ENCODE results near the gene TBXA2R.
"Not testable (repeated sequence)": the region's sequence is repeated elsewhere in the genome, so short reads cannot be mapped to it uniquely, and the experiment has no call there.

TBXA2R gene

DNA sequence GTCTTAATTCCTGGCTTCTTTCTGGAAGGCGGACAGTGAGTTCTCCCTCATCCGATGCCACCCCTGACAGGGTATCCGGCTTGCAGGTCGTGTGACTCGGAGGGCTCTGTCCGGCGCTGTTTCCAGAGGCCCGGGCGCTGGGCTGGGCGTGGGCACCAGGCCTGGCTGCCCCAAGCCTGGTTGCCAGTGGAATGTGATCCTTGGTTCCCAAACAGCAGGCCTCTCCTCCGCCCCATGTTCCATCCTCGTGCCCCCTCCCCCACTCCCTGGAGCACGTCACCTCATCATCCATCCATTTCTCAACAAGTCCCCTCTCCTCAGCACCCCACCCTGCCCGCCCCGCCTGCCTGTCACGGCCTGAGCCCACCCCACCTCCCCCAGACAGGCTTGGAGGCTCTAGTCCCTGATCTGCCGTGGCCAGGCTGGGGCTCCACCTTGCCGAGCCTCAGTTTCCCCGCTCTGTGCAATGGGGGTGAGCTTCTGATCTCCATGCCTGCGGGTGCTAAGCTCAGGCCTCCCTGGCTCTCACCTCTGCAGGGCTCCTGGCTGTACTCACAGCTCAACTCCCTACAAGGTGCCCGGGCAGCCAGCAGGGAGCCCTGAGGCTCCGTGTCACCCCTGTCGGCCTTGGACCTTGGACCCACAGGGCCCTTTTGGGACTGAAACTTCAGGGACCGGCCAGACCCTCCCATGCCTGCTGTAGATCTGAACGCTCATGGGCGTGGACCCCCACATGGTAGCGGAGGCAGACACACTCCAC is 2.3 kb downstream of the TBXA2R start:
- no peak for DNase-seq

DNA sequence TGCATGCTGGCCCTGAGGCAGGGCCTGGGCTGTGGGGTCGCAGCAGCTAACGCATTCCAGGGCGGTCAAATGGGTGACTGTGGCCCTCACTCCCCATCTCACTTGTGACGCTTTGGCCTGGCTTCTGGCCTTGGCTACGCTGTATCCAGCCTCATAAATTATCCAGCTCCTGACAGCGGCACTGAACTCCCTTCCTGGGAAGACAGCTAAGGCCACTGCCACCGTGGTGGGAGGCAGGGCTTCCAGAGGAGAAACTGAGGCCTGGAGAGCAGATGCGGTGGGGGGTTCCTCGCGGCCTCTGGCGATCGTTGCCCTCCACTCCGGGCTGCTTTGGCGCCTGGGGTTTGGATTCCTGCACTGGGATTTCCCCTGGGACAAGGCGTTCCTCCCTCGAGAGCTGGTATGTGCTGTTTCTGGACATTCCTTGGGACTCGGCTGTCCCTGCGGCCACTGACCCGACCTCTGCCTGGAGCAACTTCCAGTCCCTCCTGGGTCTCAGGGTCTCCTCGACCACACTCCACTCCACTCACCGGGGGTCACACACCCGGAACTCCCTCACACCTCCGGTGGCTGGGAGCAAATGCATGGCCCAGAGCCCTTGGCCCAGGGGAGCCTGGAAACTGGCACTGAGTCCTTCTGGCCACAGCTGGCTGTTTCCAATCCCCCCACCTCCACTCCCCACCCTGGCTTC is 3.4 kb downstream of the TBXA2R start:
- DNase-seq: no peak

DNA sequence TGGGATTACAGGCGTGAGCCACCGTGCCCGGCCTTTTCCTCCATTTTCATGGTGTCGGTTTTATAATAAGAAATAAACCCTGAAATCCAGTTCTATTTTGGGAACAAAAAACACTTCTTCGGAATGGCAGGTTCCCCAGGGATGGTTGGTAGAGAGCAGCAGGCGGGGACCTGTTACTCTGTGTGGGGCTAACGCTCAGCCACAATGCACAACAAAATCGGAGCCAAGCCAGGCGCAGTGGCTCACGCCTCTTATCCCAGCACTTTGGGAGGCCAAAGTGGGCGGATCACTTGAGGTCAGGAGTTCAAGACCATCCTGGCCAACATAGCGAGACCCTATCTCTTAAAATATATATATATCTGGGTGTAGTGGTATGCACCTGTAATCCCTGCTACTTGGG is 5.7 kb downstream of the TBXA2R start:
- DNase-seq: no peak

DNA sequence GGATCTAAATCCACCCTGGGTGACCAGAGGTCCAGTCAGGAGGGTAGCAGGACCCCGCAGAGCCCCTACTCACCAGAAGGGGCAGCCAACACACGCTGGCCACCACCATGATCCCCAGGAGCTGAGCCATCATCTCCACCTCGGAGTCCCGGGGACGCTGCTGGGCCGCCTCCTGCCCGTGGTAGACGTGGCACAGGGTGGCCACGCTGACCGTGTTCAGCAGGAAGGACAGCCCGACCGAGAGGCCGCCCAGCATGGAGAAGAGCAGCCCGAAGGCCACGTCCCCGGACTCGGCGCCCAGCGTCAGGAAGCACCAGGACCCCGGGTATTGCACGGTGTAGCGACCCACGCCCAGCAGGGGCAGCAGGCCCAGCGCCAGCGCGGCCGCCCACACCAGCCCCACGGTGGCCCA is 6.9 kb downstream of the TBXA2R start:
- DNase-seq: no peak

DNA sequence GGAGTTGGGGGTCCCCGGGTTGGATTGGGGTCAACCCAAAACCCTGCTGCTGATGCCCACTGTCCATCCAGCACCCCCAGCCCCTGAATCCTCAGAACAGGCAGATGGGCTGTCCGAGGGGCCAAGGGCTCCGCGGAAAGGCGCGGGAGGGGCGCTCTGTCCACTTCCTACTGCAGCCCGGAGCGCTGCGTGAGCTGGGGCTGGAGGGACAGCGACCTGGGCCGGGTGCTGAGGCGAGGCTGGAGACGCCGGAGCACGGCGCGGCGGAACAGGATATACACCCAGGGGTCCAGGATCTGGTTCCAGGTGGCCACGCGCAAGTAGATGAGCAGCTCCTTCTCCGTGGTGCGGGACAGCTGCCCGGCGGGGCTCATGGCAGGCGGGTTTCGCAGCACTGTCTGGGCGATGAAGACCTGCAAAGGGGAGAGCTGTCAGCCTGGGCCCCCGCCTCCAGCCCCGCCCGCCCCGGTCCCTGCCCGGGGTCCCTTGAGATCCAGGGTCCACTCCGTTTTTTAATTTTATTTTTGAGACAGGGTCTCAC is 11.1 kb downstream of the TBXA2R start:
- DNase-seq: no peak

DNA sequence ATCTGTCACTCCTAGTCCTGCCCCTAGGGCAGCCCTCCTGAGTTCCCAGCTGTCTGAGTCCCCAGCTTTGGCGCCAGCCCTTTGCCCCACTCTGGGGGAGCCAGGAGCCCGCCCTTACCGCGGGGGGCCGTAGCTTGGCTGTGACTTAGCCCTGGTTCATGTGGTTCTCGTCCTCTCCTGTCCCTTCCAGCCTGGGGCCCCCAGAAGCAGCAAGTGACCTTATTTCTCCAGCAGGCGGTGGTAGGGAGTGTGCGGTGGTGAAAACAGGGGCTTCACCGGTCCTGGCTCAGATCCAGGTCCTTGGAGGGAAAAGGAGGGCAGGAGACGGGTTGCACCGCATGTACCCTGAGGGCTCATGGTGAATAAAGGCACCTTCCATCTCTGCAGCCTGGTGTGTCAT is 13.5 kb downstream of the TBXA2R start:
- DNase-seq: no peak

DNA sequence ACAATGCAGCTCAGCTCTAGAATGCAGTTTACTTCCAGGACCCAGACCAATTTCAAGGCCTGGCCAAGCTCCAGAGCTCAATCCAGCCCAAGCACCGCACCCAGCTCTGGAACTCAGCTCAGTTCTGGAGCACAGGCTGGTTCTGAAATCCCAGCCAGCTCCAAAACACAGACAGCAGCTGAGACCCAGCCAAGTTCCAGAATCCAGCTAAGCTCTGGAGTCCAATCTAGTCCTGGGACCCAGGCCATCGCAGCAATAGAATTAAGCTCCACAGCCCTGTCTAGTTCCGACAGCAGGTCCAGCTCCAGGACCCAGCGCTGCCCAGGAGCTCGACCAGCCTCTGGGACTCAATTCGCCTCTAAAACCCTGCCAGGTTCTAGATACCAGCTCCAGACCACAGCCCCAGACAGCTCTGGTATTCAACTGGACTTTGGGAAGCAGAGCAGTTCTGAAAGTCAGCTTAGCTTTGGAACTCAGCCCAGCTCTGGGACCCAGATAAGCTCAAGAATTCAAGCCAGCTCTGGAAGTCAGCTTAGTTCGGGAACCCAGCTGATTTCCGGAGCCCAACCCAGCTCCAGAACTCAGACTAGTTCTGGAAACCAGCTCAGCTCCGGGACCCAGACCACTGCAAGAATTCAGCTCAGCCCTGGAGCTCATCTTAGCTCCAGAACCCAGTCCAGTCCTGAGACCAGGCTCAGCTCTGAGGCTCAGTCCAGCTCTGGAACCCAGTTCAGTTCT is 14.6 kb downstream of the TBXA2R start:
- DNase-seq: no peak

DNA sequence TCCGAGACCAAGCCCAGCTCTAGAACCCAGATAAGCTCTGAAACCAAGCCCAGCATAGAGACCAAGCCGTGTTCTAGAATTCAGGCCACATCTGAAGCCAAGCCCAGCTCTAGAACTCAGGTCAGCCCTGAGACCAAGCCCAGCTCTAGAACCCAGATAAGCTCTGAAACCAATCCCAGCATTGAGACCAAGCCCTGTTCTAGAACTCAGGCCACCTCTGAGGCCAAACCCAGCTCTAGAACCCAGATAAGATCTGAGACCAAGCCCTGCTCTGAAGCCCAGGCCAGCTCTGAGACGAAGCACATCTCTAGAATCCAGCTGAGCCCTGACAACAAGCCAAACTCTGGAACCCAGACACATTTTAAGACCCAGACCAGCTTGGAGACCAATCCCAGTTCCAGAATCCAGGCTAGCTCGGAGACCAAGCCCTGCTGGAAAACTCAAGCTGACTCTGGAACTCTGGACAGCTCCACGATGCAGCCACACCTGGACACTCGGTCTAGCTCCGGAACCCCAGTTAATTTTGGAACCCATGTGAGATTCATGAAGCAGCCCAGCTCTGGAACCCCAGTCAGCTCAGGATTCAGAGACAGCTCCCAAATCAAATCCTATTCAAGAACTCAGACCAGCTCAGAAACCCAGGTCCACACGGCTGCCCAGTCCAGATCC is 15.6 kb downstream of the TBXA2R start:
- no peak for DNase-seq

DNA sequence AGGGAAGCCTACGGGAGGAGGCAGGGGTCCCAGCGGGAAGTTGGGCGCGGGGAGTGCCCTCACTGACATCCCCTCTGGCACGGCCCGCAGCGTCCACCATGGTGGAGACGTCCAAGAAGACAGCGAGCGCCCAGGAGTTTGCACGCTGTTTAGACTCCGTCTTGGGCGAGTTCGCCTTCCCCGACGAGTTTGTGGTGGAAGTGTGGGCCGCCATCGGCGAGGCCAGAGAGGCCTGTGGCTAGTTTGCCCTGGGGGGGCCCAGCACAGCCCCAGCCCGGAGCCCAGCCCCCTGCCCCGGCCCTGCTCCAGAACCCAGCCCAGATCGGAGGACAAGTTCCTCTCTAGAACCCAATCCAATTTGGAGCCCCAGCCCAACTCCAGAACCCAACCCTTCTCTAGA is 16.7 kb downstream of the TBXA2R start:
- DNase-seq: no peak

DNA sequence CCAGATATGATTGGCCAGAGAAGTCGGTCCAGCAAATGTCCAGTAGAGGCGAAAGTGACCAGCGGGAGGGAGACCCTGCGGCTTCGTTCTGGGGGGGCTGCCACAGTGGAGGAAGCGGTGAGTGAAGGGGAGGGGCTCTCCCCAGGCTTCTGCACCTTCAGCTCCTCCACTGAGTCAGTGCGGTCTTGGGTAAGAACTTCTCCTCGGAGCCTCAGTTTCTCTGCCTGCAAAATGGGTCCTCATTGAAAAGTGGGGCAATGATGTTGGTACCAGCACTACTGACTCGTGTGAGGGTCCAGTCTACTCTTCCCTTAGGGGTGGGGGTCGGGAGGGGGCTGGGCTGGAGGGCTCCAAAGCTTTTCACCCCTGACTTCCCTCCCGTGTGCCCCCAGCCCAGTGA is 17.2 kb downstream of the TBXA2R start:
- DNase-seq: no peak

DNA sequence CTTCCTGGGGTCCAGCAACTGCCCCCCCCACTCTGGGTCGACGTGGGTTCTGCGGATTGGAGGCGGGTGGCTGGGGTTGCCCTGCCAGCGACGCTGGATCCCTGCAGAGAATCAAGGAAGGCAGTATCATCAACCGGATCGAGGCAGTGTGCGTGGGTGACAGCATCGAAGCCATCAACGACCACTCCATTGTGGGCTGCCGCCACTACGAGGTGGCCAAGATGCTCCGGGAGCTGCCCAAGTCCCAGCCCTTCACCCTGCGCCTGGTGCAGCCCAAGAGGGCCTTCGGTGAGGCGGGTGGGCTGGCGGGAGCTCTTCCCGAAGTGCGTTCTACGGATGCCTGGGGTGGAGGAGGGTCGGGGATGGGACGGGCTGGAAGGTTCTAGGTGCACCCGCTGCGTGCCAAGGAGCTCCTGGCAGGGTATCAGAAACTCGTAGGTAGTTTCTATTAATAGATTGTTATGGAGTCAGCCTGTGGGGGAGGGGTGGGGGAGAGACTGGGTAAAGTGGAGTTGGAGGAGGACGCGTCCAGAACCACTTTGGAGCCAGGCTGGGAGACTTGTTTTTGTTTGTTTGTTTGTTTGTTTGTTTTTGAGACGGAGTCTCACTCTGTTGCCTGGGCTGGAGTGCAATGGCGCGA is 19.8 kb downstream of the TBXA2R start:
- no peak for DNase-seq

DNA sequence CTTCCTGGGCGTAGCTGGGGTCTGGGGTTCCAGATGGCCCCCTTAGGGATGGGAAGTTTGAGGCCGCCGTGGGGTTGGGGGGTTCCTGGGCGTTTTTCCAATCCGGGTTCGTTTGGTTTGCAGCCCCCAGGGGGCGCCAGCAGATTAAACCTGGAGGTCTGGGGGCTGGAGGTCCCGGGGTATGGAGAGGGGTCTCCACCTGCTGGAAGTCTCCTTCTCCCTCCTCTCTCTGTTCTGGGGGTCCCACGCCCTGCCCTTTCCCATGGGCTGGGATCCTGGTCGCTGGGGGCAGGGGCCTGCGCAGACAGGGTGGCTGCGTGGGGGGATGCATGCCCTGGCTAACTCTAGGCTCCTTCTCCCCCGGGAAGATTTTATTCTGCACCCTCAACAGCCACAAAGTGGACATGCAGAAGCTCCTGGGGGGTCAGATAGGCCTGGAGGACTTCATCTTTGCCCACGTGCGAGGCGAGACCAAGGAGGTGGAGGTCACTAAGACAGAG is 20.5 kb downstream of the TBXA2R start:
- no peak for DNase-seq

DNA sequence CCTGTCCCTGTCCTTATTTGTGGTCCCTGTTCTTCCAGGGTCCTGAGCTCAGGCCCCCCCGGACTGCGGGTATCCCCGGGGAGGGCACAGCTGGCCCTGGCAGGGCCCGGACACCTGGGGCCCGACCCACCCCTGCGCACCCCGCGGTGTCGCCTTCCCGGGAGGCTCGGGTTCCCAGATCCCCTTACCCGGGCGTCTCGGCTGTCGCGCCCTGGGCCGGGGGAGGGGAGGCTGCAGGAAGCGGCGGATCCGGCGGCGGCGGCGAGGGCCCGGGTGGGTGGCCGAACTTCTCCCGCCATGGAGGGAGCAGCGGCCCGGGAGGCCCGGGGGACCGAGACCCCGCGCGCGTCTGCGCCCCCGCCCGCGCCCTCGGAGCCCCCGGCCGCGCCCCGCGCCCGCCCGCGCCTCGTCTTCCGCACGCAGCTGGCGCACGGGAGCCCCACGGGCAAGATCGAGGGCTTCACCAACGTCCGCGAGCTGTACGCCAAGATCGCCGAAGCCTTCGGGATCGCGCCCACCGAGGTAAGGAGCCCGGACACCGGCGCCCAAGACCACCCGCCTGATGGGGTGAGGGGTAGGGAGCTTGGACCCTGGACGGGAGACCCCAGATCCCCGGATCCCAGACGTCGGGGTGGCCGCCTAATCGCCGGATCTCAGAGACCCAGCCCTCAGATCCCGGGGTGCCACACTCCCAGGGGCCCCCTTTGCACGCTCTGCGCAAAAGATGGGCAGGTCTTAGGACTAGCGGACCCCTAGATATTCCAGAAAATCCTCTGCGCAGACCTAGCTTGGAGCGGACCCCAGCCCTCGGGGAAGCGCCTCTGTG is 21.2 kb downstream of the TBXA2R start, which contains the start of gene GIPC3:
TSS of gene GIPC3 (plus strand) at position 178 of the 826 bp plus-strand sequence. CDS start at position 298, 120 bp downstream.
- DNase-seq: no peak

DNA sequence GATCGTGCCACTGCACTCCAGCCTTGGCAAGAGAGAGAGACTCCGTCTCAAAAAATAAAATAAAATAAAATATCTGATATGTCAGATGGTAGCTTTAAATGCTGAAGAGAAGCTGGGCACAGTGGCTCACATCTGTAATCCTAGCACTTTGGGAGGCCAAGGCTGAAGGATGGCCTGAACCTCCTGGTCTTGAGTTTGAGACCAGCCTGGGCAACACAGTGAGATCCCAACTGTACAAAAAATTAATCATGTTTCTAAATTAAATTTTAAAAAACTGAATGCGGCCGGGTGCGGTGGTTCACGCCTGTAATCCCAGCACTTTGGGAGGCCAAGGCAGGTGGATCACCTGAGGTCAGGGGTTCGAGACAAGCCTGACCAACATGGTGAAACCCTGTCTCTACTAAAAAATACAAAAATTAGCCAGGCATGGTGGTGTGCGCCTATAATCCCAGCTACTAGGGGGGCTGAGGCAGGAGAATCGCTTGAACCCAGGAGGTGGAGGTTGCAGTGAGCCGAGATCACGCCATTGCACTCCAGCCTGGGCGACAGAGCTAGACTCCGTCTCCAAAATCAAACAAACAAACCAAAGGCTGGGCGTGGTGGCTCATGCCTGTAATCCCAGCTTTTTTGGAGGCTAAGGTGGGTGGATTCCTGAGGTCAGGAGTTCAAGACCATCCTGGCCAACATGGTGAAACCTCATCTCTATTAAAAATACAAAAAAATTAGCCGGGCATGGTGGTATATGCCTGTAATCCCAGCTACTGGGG is 22.5 kb downstream of the TBXA2R start:
- not testable (repeated sequence) for DNase-seq

DNA sequence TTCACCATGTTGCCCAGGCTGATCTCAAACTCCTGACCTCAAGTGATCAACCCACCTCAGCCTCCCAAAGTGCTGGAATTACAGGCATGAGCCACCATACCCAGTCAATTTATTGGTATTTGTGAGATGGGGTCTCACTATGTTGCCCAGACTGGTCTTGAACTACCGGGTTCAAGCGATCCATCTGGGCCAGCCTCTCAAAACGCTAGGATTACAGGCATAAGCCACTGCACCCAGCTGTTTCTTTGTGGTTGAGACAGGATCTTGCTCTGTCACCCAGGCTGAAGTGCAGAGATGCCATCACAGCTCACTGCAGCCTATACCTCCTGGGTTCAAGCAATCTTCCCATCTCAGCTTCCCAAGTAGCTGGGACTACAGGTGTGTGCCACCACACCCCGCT is 24.9 kb downstream of the TBXA2R start:
- not testable (repeated sequence) for DNase-seq

DNA sequence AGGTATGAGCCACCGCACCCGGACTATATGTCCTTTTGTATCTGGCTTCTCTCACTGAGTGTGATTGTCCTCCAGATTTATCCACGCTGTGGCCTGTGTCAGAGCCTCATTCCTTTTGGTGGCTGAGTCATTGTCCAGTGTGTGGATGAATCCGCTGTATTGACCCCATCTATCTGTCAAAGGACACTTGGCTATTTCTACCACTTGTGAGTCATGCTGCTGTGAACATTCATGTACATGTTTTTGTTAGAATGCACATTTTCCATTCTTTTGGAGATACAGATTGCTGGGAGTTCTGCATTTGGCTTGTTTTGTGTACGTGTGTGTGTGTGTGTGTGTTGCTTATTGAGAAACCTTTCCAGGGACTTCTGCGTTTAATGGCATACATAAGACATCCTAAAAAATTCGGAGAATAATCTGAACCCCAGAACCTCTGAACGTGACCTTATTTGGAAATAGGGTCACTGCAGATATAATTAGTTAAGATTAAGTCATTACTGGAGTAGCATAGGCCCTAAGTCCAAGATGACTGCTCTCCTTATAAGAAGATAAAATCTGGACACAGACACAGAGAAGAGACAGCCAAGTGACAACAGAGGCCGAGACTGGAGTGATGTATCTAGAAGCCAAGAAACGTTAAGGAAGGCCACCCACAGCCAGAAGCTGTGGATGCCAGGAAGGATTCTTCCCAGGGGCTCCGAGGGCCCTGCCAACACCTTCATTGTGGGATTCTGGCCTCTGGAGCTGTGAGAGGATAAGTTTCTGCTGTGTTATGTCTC is 26.3 kb downstream of the TBXA2R start:
- DNase-seq: no peak

DNA sequence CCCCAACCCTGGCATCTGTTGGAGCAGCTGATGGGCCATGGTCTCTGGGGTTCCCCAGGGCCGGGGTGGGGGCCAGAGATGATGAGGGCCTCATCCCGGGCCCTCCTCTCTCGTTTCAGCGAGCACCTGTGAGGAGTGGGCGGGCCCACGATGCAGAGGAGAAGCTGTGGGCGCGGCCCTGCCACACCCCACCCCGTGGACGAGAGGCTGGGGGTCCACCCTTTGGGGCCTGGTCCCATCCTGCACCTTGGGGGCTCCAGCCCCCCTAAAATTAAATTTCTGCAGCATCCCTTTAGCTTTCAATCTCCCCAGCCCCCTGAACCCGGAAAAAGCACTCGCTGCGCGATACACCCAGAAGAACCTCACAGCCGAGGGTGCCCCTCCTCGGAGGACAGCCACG is 28.3 kb downstream of the TBXA2R start:
- no peak for DNase-seq

DNA sequence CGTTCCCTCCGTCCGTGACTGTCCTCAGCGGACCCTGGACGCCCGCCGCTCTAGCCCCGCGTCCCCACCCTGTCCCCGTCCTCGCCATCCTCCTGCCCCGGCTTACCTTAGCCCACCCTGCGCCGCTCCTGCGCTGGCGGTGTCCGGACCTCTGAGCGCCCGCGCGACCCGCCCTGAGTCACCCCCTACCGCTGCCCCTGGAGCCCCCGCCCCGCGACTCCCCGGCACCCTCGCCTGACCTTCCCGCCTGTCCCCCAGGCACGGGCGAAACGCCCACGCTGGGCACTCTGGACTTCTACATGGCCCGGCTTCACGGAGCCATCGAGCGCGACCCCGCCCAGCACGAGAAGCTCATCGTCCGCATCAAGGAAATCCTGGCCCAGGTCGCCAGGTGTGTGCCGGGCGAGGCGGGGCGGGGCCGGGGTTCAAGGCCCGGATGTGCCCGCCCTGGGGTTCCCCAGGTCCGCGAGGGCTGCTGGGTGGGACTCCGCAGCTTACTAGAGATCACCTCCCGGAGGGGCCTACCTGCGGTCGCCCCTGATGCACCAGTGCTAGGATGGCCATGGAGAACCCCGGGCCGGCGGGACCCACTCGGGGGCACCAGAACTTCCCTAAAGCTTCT is 28.8 kb downstream of the TBXA2R start:
- no peak for DNase-seq
